ENCODE measurements around the gene GSTM1.

DNA sequence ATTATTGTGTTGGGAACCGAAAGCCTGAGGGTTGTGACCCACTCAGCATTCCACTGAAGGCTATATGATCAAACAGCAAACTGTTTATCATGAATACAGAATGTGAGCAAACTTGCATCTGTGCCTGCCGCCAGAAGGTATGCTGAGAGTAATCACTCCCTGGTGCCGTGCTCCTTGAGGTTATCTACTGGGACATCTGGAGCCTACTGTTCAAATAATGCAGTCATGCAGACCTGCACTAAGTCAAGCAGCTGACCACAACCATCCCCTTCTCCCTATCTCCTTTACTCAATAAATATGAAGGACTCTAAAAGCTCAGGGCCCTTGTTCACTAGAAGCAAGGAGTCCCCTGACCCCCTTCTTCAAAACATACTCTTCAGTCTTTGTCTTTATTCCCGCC is 37.9 kb downstream of the GSTM1 start:
- TF ChIP-seq CTCF (IDR thresholded peaks at IDR 0.05) (no peak), EZH2 (IDR thresholded peaks at IDR 0.05) (no peak), EZH2phosphoT487 (IDR thresholded peaks at IDR 0.05) (no peak)

All from neural progenitor cell (in vitro differentiated cells).